K562 (cell line): ENCODE data around the gene TOR1AIP2. TPM values are rescaled to one million over a fixed set of nuclear protein-coding genes. Genes with fewer than 3 reads are reported as not detected.

Source experiments
- CBFB ChIP-seq: sonication (generic); formaldehyde crosslinking; IDR thresholded peaks from 2 replicates; pipeline ENCODE4 v1.4.0; 2020; ENCODE audit warnings: mild to moderate bottlenecking, missing genetic modification reagents
- ERF ChIP-seq: fragments of 450-650 bp; formaldehyde crosslinking; IDR thresholded peaks from 2 replicates; pipeline ENCODE4 v1.4.0; 2020; ENCODE audit warnings: mild to moderate bottlenecking, mixed read lengths
- HMG20A ChIP-seq: fragments of 450-650 bp; formaldehyde crosslinking; conservative IDR thresholded peaks from 2 replicates; pipeline ENCODE4 v1.4.0; 2020; ENCODE audit warnings: mild to moderate bottlenecking, mixed read lengths
- NR4A1 ChIP-seq, 2 experiments: fragments of 250-450 bp in 1 of 2; fragments of 450-650 bp in 1 of 2; sonication (Bioruptor Pico) in 1 of 2; IDR thresholded peaks; 2 replicates each; pipeline versions ENCODE4 v1.4.0 to v1.6.1; 2016 to 2020; ENCODE audit warnings: mild to moderate bottlenecking in 2 of 2, missing compliant biosample characterization in 1 of 2, missing genetic modification characterization in 1 of 2, moderate library complexity in 1 of 2
- TEAD4 ChIP-seq, 2 experiments: sonication (generic) in 1 of 2; formaldehyde crosslinking in 1 of 2; IDR thresholded peaks; 2 replicates each; pipeline versions ENCODE4 v1.6.1 to v1.8.0; 2012 to 2022; ENCODE audit warnings: borderline replicate concordance in 1 of 2, inconsistent platforms in 1 of 2, low read length in 1 of 2, mild to moderate bottlenecking in 1 of 2, missing genetic modification reagents in 1 of 2
- THRAP3 ChIP-seq: fragments of 450-650 bp; IDR thresholded peaks from 2 replicates; pipeline ENCODE4 v1.6.1; 2016; ENCODE audit warnings: mild to moderate bottlenecking, inconsistent platforms, borderline replicate concordance
- polyA plus RNA-seq, 8 experiments: library from polyadenylated mRNA; depleted of rRNA in 4 of 8; stranded (reverse) in 5 of 8; unstranded in 3 of 8; fragments of >200 nt; fragmentation: Nextera tagmentation in 2 of 8; fragmentation: Illumina TruSeq in 1 of 8; extraction: Ambion mirVana in 2 of 8; extraction: Trizol in 1 of 8; gene quantifications; 2 replicates each; pipeline versions ENCODE4 v1.2.1 to v1.2.3, GENCODE V29; 2011 to 2014; ENCODE audit warnings: inconsistent platforms in 1 of 8, missing spikeins in 1 of 8
- total RNA-seq, 7 experiments: library from RNA; depleted of rRNA in 6 of 7; stranded (reverse); fragments of >200 nt in 6 of 7; fragmentation: Illumina TruSeq in 2 of 7; extraction: Trizol in 2 of 7; gene quantifications; 2 replicates each; pipeline versions ENCODE4 v1.2.1 to v1.2.3, GENCODE V29; 2011 to 2021; ENCODE audit warnings: low replicate concordance in 1 of 7
- TF ChIP-seq, protein P1 (sequence below): fragments of 450-650 bp; IDR thresholded peaks from 2 replicates; pipeline ENCODE4 v1.6.1; 2016; ENCODE audit warnings: mild to moderate bottlenecking, moderate library complexity
- TF ChIP-seq, protein P2 (sequence below), 2 experiments: IDR thresholded peaks in 1 of 2; conservative IDR thresholded peaks in 1 of 2; 2 replicates each; pipeline ENCODE4 v1.6.1; 2016; ENCODE audit warnings: low read depth in 2 of 2, mild to moderate bottlenecking in 1 of 2, missing compliant biosample characterization in 1 of 2, missing genetic modification characterization in 1 of 2, moderate library complexity in 1 of 2

TOR1AIP2 gene
- total and polyA plus RNA-seq, 9 of the 15 experiments (the other 6 are each of a cell fraction or from before 2014, with no cell fraction given) = 16.7 to 122 (median 41.4) TPM

DNA sequence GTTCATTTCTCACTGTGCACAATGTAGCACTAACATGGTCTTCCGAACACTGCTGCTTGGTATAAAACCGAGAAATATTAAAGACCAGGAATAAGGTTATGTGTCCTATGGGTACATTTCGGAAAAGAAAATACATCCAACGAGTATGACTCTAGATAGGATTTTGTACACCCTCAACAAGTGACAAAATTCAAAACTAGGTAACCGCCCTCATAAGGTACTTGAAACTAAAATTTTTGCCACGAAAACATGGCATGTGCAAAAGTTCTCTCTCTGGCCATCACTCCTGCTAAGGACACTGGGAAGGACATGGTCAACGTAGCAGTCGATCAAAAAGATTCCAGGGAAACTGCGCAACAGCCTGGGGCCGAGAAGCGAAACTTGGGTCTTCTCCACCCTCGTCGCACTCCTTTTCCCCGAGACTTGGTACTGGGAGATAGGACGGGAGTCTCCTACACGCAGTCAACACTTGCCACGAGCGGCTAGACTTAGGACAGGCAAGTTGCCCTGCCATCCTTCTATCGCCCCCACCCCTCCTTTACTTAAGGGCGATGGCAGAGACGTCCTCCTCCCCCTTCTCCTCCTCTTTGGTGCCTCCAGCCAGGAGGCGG is 4.1 kb upstream of the TOR1AIP2 start (continued):
- TF ChIP-seq, protein P1, sequence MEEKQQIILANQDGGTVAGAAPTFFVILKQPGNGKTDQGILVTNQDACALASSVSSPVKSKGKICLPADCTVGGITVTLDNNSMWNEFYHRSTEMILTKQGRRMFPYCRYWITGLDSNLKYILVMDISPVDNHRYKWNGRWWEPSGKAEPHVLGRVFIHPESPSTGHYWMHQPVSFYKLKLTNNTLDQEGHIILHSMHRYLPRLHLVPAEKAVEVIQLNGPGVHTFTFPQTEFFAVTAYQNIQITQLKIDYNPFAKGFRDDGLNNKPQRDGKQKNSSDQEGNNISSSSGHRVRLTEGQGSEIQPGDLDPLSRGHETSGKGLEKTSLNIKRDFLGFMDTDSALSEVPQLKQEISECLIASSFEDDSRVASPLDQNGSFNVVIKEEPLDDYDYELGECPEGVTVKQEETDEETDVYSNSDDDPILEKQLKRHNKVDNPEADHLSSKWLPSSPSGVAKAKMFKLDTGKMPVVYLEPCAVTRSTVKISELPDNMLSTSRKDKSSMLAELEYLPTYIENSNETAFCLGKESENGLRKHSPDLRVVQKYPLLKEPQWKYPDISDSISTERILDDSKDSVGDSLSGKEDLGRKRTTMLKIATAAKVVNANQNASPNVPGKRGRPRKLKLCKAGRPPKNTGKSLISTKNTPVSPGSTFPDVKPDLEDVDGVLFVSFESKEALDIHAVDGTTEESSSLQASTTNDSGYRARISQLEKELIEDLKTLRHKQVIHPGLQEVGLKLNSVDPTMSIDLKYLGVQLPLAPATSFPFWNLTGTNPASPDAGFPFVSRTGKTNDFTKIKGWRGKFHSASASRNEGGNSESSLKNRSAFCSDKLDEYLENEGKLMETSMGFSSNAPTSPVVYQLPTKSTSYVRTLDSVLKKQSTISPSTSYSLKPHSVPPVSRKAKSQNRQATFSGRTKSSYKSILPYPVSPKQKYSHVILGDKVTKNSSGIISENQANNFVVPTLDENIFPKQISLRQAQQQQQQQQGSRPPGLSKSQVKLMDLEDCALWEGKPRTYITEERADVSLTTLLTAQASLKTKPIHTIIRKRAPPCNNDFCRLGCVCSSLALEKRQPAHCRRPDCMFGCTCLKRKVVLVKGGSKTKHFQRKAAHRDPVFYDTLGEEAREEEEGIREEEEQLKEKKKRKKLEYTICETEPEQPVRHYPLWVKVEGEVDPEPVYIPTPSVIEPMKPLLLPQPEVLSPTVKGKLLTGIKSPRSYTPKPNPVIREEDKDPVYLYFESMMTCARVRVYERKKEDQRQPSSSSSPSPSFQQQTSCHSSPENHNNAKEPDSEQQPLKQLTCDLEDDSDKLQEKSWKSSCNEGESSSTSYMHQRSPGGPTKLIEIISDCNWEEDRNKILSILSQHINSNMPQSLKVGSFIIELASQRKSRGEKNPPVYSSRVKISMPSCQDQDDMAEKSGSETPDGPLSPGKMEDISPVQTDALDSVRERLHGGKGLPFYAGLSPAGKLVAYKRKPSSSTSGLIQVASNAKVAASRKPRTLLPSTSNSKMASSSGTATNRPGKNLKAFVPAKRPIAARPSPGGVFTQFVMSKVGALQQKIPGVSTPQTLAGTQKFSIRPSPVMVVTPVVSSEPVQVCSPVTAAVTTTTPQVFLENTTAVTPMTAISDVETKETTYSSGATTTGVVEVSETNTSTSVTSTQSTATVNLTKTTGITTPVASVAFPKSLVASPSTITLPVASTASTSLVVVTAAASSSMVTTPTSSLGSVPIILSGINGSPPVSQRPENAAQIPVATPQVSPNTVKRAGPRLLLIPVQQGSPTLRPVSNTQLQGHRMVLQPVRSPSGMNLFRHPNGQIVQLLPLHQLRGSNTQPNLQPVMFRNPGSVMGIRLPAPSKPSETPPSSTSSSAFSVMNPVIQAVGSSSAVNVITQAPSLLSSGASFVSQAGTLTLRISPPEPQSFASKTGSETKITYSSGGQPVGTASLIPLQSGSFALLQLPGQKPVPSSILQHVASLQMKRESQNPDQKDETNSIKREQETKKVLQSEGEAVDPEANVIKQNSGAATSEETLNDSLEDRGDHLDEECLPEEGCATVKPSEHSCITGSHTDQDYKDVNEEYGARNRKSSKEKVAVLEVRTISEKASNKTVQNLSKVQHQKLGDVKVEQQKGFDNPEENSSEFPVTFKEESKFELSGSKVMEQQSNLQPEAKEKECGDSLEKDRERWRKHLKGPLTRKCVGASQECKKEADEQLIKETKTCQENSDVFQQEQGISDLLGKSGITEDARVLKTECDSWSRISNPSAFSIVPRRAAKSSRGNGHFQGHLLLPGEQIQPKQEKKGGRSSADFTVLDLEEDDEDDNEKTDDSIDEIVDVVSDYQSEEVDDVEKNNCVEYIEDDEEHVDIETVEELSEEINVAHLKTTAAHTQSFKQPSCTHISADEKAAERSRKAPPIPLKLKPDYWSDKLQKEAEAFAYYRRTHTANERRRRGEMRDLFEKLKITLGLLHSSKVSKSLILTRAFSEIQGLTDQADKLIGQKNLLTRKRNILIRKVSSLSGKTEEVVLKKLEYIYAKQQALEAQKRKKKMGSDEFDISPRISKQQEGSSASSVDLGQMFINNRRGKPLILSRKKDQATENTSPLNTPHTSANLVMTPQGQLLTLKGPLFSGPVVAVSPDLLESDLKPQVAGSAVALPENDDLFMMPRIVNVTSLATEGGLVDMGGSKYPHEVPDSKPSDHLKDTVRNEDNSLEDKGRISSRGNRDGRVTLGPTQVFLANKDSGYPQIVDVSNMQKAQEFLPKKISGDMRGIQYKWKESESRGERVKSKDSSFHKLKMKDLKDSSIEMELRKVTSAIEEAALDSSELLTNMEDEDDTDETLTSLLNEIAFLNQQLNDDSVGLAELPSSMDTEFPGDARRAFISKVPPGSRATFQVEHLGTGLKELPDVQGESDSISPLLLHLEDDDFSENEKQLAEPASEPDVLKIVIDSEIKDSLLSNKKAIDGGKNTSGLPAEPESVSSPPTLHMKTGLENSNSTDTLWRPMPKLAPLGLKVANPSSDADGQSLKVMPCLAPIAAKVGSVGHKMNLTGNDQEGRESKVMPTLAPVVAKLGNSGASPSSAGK = peak; percentile 61; the same call in 1 of the 2 replicates
- TF ChIP-seq TEAD4 (IDR thresholded peaks at IDR 0.05; ENCODE audit: low read length) (peak; percentile 26; the same call in 1 of the 2 replicates), TEAD4 (CRISPR knock-in tag; IDR thresholded peaks at IDR 0.05; ENCODE audit: borderline replicate concordance) (peak; percentile 81; the same call in 1 of the 2 replicates), THRAP3 (no peak), CBFB (no peak), HMG20A (peak; percentile 3; the same call in 1 of the 2 replicates), NR4A1 (CRISPR knock-in tag; IDR thresholded peaks at IDR 0.05) (no peak), NR4A1 (tag; IDR thresholded peaks at IDR 0.05) (0 out of 2 replicates have a peak, but pooled peaks have one; percentile 29), ERF (CRISPR knock-in tag) (no peak)
- TF ChIP-seq, protein P2, sequence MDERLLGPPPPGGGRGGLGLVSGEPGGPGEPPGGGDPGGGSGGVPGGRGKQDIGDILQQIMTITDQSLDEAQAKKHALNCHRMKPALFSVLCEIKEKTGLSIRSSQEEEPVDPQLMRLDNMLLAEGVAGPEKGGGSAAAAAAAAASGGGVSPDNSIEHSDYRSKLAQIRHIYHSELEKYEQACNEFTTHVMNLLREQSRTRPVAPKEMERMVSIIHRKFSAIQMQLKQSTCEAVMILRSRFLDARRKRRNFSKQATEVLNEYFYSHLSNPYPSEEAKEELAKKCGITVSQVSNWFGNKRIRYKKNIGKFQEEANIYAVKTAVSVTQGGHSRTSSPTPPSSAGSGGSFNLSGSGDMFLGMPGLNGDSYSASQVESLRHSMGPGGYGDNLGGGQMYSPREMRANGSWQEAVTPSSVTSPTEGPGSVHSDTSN (CRISPR knock-in tag; IDR thresholded peaks at IDR 0.05; ENCODE audit: low read depth) = no peak
- TF ChIP-seq, protein P2 (tag; conservative IDR thresholded peaks at IDR 0.05; ENCODE audit: low read depth) = peak; percentile 36
